Prostate gland (tissue), 2 donors: ENCODE data around the gene B4GALT5. TPM values are rescaled to one million over a fixed set of nuclear protein-coding genes. Genes with fewer than 3 reads are reported as not detected.

Experiments
- DNase-seq: peaks from one replicate; pipeline ENCODE4 v3.0.0-alpha.2; 2019; ENCODE audit warnings: low spot score
- H3K27ac ChIP-seq, 2 donors: fragments of 200-600 bp; sonication (generic); 2 replicates each; pipeline ENCODE4 v1.5.1; 2017 to 2019
- H3K27me3 ChIP-seq: fragments of 200-600 bp; sonication (generic); replicated peaks from 2 replicates; pipeline ENCODE4 v1.5.1; 2019; ENCODE audit not compliant: insufficient read depth
- H3K36me3 ChIP-seq, 2 donors: fragments of 200-600 bp; sonication (generic); 1 replicate in 1 of 2; 2 replicates in 1 of 2; pipeline versions ENCODE4 v1.5.1 to v1.8.1; 2017 to 2019
- H3K4me1 ChIP-seq: fragments of 200-600 bp; sonication (generic); replicated peaks from 2 replicates; pipeline ENCODE4 v1.5.1; 2019
- H3K4me3 ChIP-seq, 2 donors: fragments of 200-600 bp; sonication (generic); 2 replicates each; pipeline ENCODE4 v1.5.1; 2017 to 2019
- H3K9me3 ChIP-seq: fragments of 200-600 bp; sonication (generic); 2 replicates; pipeline ENCODE4 v1.5.1; 2017
- POLR2A ChIP-seq: fragments of 450-650 bp; IDR thresholded peaks from one replicate; pipeline ENCODE4 v1.6.1; 2016; ENCODE audit warnings: antibody characterized with exemption, mild to moderate bottlenecking
- POLR2AphosphoS5 ChIP-seq: sonication (generic); formaldehyde crosslinking; IDR thresholded peaks from one replicate; pipeline ENCODE4 v1.6.1; 2017; ENCODE audit warnings: antibody characterized with exemption
- WGBS: methylation state at CpG from one replicate; pipeline ENCODE4 v1.1.5; 2018; 5-methylcytosine and 5-hydroxymethylcytosine counted together
- intact Hi-C: fragments of 100-400 bp; cut with DNase I; formaldehyde crosslinking; loops from one replicate; pipeline ENCODE4 v1.14.2; 2022
- total RNA-seq, 2 donors: library from RNA; depleted of rRNA; stranded (reverse); fragments of >200 nt; gene quantifications; one replicate each; pipeline ENCODE4 v1.1.0, GENCODE V29; 2016
- TF ChIP-seq, protein P1 (sequence below), 4 experiments: fragments of 200-600 bp in 2 of 4; fragments of 450-650 bp in 2 of 4; sonication (generic) in 2 of 4; IDR thresholded peaks; 1 replicate in 3 of 4; 2 replicates in 1 of 4; pipeline ENCODE4 v1.5.1; 2016 to 2019; ENCODE audit warnings: antibody characterized with exemption in 4 of 4, mild to moderate bottlenecking in 2 of 4, moderate library complexity in 2 of 4

The B4GALT5 gene
- total RNA-seq, 2 donors from 2014 or later: 17.8 to 53.7 TPM

DNA sequence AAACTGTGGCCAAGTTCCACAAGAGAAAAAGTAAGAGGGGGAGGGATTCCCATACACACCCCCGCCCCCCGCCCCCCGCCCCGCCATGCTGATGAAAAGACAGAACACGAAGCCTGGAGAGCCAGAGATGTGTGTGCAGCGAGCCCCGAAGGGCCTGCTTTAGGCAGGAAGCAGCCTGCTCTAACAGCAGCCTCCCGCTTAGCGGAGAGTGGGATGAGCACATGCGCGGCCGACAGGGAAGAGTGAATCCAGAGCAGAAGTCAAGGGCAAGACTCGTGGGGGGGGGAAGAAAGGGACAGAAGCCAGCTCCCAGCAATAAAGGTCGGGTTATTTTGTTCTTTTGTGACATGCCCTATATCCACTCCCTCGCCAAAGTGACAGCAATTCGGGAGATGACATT is 78.5 kb downstream of the B4GALT5 start:
- TF ChIP-seq POLR2A: no peak
- TF ChIP-seq, protein P1, sequence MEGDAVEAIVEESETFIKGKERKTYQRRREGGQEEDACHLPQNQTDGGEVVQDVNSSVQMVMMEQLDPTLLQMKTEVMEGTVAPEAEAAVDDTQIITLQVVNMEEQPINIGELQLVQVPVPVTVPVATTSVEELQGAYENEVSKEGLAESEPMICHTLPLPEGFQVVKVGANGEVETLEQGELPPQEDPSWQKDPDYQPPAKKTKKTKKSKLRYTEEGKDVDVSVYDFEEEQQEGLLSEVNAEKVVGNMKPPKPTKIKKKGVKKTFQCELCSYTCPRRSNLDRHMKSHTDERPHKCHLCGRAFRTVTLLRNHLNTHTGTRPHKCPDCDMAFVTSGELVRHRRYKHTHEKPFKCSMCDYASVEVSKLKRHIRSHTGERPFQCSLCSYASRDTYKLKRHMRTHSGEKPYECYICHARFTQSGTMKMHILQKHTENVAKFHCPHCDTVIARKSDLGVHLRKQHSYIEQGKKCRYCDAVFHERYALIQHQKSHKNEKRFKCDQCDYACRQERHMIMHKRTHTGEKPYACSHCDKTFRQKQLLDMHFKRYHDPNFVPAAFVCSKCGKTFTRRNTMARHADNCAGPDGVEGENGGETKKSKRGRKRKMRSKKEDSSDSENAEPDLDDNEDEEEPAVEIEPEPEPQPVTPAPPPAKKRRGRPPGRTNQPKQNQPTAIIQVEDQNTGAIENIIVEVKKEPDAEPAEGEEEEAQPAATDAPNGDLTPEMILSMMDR (IDR thresholded peaks at IDR 0.05): no peak
- TF ChIP-seq POLR2AphosphoS5: no peak
- DNase-seq: peak; percentile 37
- H3K9me3 ChIP-seq: no peaks in the 10 kb centered on the region
- H3K27ac ChIP-seq: peak overlapping the region in 1 of 2 donors; percentile 24
- WGBS: 36% methylated on average over 16 of the region's 16 CpGs
- no peaks in the 10 kb centered on the region for H3K27me3 ChIP-seq
- no peaks in the 10 kb centered on the region for H3K36me3 ChIP-seq
- no peaks in the 10 kb centered on the region for H3K4me1 ChIP-seq
- H3K4me3 ChIP-seq: no peak overlapping the region
- intact Hi-C loops: no loop called here

DNA sequence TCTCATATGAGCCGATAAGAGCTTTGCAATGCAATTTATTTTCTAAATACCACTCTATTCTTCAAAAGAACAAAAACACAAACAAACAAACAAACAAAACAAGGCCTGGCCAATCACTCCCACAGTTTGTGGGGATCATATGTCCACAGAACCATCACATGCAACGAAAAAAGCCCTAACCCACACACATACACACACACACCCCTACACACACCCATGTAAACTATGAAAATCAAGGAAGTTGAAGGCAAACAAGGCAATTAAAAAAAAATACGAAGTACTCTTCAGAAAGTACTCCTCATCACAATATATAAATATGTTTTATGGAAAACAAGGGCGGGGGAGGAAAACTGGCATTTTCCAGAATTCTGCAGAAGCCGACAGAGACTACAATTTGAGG is 79.6 kb downstream of the B4GALT5 start:
- no peaks in the 10 kb centered on the region for H3K9me3 ChIP-seq
- no peak overlapping the region for H3K4me3 ChIP-seq
- intact Hi-C loops: no loop called here
- WGBS: 82% methylated on average over 5 of the region's 5 CpGs
- no peak overlapping the region for H3K27ac ChIP-seq
- DNase-seq: no peak
- H3K4me1 ChIP-seq: no peaks in the 10 kb centered on the region
- TF ChIP-seq, protein P1 (IDR thresholded peaks at IDR 0.05): no peak
- TF ChIP-seq POLR2A (no peak), POLR2AphosphoS5 (no peak)
- no peaks in the 10 kb centered on the region for H3K36me3 ChIP-seq
- no peaks in the 10 kb centered on the region for H3K27me3 ChIP-seq

DNA sequence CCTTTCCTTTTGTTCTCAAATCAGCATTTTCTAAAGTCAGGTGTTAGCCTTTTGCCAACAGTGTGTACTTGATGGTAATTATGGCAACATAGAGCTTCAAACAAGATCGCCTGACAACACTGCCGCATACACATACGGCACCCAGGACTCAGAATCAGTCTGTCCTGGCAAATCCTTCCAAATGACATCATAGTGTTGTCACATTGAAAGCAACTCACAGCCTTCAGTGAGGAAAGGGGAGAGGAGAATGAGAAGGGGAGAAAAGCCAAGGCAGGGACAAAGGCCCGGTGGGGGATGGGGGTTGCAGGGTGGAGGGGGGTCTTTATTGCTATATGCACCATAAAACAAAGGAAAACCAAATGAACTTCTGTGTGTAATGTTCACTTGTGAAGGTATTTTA is 80.0 kb downstream of the B4GALT5 start:
- H3K4me1 ChIP-seq: no peaks in the 10 kb centered on the region
- DNase-seq: no peak
- no peak for TF ChIP-seq POLR2A
- TF ChIP-seq POLR2AphosphoS5: no peak
- TF ChIP-seq, protein P1 (IDR thresholded peaks at IDR 0.05): no peak
- intact Hi-C loops: no loop called here
- 89% methylated on average over 4 of the region's 4 CpGs for WGBS
- H3K4me3 ChIP-seq: no peak overlapping the region
- no peaks in the 10 kb centered on the region for H3K27me3 ChIP-seq
- H3K27ac ChIP-seq: no peak overlapping the region
- no peaks in the 10 kb centered on the region for H3K36me3 ChIP-seq
- no peaks in the 10 kb centered on the region for H3K9me3 ChIP-seq

DNA sequence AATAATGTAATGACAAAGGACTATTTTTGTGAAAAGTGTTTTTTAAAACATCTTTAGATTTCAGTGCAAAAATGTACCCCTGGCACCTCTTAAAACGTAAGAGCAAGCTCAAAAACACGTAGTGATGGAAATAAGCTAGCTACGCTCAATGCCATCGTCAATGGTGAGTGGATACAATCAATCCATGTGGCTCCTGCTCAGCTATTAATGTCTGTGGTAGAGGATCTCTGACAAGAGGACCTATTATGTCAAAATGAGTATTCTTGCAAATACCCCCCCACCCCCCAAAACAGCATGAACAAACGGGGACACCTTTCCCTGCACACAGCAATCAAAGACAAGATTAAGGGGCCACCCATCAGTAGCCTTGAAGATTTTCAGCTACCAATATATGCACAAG is 80.7 kb downstream of the B4GALT5 start:
- H3K4me1 ChIP-seq: no peaks in the 10 kb centered on the region
- no peak for TF ChIP-seq POLR2AphosphoS5
- TF ChIP-seq, protein P1 (IDR thresholded peaks at IDR 0.05): no peak
- TF ChIP-seq POLR2A: no peak
- no peaks in the 10 kb centered on the region for H3K36me3 ChIP-seq
- no peak for DNase-seq
- H3K27me3 ChIP-seq: no peaks in the 10 kb centered on the region
- no peak overlapping the region for H3K27ac ChIP-seq
- no peaks in the 10 kb centered on the region for H3K9me3 ChIP-seq
- WGBS: 91% methylated on average over 5 of the region's 5 CpGs
- H3K4me3 ChIP-seq: no peak overlapping the region
- intact Hi-C loops: no loop called here

DNA sequence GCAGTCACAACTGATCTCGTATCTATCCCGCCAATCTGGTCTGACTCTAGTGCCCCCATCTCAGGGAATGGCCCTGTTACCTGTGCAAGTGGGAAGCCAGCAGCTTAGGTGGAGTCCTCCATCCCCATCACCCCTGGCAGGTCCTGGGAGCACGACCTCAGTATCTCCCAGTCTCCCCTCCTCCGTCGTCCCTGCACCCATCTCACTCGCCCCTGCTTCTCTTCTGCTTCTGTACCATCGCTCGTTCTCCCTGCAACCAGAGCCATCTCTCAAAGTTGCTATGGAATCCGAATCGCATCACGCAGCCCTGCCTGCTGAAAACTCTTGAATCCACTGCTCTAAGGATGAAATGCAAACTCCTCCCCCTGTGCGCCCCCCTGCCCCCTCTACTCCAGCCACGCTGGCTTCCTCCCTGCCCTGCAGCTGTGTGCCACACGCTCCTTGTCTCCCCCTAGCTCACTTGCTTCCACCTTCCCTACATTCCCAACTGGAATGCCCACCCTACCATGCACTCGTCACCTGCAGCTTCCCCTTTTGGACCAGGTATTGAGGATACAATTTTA is 81.7 kb downstream of the B4GALT5 start:
- no peaks in the 10 kb centered on the region for H3K36me3 ChIP-seq
- H3K4me1 ChIP-seq: no peaks in the 10 kb centered on the region
- TF ChIP-seq, protein P1 (IDR thresholded peaks at IDR 0.05): no peak
- no peaks in the 10 kb centered on the region for H3K9me3 ChIP-seq
- no peak overlapping the region for H3K4me3 ChIP-seq
- no peak overlapping the region for H3K27ac ChIP-seq
- WGBS: 89% methylated on average over 15 of the region's 15 CpGs
- H3K27me3 ChIP-seq: no peaks in the 10 kb centered on the region
- DNase-seq: no peak
- intact Hi-C loops: no loop called here
